Measurements from ENCODE around the gene PPP1R12B.
"Not testable (repeated sequence)": the region's sequence is repeated elsewhere in the genome, so short reads cannot be mapped to it uniquely, and the experiment has no call there.

Gene PPP1R12B

DNA sequence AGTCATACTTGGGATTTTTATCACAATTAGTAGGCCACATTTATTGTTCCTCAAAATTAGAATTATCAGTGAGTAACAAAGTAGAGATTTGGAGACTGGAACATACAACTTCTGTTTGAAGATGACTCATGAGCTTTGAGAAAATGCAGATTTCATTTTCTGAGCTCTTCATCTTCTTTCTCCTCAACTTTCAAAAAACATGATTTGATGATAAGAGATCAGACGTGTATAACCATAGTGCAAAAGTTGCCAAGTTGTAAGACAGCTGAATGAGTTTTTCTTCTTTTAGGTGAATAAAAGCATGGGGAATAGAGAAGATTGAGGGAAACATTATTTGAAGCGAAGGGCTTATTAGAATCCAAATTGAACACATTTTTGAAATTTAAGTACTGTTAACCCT lies 58.4 kb downstream of the PPP1R12B start:
- not testable (repeated sequence) for DNase-seq

DNA sequence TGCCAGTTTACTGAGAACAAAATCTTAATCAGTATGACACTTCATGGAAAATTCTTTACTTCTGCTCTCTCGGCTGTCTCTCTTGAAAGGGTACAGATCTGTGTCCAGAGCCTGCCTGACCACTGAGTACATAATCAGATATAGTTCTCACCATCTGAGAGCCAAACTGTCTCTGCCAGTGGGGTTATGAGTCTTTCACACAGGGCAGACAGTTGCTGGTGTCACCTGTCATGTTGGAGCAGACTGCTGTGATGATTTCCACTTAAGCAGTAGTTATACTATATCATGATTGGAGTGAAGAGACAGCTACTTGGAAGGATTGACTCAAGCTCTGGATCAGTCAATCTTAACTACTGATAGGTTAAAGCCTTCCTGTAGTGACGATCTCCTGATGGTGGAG lies 58.9 kb downstream of the PPP1R12B start:
- DNase-seq = not testable (repeated sequence)

GRCh38 chr1:202410251-202410650 lies 61.8 kb downstream of the PPP1R12B start:
- DNase-seq = not testable (repeated sequence)

DNA sequence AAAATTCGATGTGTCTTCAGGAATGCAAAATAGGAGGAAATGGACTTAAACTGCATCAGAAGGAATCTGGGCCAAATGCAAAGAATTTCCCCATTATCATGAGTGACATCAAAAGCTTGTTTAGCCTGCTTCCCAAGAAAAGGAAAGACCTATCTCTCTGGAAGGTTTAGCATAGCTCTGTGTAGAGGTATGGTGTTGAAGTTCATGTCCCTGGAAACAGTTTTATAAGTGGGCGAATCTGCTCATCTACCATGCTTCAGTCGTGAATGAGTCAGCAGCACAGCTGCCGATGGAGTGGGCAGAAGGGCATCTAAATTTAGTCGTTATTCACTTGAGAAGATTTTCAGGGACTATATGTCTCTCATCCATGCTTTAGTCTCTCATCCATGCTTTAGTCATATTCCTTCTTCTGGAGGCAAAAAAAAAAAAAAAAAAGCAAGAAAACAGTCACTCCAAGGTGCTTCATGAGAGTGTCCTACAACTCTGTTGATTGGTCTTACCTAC lies 62.4 kb downstream of the PPP1R12B start:
- not testable (repeated sequence) for DNase-seq

DNA sequence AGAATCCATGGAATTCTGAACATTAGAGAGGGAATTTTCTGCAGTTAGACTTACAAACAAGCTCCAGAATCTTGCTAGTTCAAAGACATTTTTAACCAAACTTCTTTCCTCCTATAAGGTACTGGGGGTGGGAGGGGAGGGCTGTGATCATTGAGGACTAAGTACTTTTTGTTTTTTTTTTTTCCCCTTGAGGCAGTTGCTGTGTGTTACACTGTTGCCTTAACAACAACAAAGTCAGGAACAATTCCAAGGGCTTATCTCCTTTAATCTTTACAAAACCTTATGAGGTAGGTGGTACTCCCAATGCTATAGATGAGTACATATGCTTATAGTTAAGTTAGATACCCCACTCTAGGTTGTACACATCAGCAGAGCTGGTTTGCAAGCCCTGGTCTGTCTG lies 62.9 kb downstream of the PPP1R12B start:
- no peak for DNase-seq

- not testable (repeated sequence) for DNase-seq
Measured at GRCh38 chr1:202412421-202412820, 63.9 kb downstream of the PPP1R12B start.

DNA sequence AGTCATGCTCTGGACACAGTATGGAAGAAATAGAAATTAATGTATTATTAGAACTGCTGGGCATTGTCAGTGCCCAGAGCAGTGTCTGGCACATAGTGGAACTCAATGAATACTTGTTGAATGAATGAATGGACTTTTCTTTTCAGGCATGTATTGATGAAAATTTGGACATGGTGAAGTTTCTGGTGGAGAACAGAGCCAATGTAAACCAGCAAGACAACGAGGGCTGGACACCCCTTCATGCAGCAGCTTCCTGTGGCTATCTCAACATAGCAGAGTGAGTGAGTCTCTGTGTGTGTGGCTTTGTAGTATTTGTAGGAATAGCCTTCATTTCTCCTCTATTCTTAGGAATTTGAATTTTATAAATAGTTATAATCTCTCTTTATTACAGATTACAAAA lies 68.1 kb downstream of the PPP1R12B start:
- no peak for DNase-seq

DNA sequence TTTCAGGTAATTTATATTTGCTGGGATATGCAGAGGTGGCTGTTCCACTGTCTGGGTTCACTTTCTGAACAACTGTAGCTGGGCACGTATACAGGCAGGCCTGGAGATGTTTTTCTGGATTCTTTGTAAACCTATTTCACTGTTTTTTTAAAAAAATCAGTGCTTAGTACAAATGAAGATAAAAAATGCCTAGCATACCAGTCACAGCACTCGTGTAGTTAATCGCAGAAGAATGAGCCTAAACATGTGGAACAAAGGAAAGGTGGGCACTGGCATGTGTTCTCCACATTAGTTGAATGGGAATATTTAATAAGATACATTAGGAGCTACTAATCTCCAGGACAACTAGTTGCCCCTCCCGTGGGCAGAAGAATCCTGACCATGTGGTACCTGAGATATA lies 68.6 kb downstream of the PPP1R12B start:
- DNase-seq = not testable (repeated sequence)

DNA sequence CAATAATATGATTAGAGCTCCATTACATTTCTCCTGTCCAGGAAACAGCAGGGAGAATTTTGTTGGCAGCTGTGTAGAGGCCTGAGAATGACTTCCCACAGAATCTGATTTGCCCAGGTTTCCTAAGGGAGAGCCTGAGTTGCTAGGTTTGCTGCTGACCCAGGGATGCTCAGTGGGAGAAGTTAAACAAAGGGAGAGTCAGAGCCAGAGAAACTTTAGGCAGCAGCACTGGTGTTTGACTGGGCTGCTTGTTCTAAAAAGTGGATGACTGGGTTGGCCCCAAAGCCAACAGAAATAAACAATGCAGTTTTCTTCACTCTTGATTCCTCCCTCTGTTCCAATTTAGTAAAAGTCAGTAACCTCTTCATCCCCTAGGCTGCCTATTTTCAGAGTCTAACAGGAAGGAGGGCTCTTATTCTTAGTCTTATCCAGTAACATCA lies 69.3 kb downstream of the PPP1R12B start:
- DNase-seq = not testable (repeated sequence)

DNA sequence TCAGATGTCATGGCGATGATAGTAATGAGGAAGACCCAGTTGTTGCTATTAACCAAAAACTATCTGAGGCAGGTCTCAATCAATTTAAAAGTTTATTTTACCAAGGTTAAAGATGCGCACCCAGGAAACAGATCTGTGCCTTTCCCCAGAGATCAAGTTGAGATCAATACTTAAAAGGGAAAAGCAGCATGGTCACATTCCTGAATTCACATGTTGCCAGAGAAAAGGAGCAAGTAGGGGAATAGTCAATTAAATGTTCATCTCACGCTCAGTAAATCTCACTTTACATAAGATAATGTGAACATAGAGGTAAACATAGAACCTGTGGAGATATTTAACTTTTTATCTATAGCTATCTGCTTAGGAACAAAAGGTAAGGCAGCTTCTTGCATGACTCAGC lies 71.2 kb downstream of the PPP1R12B start:
- DNase-seq = not testable (repeated sequence)

- DNase-seq = not testable (repeated sequence)
Measured at GRCh38 chr1:202420422-202421094, 72.1 kb downstream of the PPP1R12B start.

GRCh38 chr1:202422709-202423108 lies 74.2 kb downstream of the PPP1R12B start:
- DNase-seq = not testable (repeated sequence)

GRCh38 chr1:202424260-202424659 lies 75.8 kb downstream of the PPP1R12B start:
- not testable (repeated sequence) for DNase-seq

- not testable (repeated sequence) for DNase-seq
Measured at GRCh38 chr1:202430111-202430510, 81.6 kb downstream of the PPP1R12B start.

DNA sequence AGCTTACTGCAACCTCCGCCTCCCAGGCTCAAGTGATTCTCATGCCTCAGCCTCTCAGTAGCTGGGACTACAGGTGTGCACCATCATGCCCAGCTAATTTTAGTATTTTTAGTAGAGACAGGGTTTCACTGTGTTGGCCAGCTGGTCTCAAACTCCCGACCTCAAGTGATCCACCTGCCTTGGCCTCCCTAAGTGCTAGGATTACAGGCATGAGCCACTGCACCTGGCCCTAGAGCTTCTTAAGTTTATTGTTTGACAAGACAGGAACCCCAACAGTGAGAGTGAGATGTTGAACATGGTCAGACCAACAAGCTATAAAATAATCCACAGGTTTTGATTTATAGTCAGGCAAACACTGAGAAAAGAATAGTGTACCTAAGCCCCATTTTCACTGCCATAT lies 83.8 kb downstream of the PPP1R12B start:
- DNase-seq = not testable (repeated sequence)

GRCh38 chr1:202433155-202434043 lies 84.9 kb downstream of the PPP1R12B start:
- no peak for DNase-seq

DNA sequence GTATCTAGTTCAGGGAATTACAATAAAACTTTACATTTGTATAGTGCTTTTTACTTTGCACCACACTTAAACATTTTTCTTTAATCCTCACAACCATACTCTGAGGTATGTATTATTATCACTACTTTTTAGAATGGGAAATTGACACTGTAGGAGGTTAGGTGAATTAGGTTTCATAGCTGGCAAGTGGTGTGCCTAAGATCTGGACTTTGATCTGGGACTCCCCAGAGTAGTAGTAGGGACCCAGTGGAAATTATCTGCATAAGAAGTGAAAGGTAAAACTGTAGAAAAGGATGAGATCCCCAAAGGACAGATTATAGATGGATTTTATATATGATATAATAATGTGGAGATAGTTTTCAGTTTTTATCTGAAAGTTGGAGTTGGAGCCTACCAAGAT lies 85.6 kb downstream of the PPP1R12B start:
- no peak for DNase-seq

- no peak for DNase-seq
Measured at GRCh38 chr1:202438393-202439174, 90.1 kb downstream of the PPP1R12B start.

- DNase-seq = no peak
Measured at GRCh38 chr1:202439308-202439707, 90.8 kb downstream of the PPP1R12B start.

- not testable (repeated sequence) for DNase-seq
Measured at GRCh38 chr1:202448140-202448539, 99.6 kb downstream of the PPP1R12B start.

DNA sequence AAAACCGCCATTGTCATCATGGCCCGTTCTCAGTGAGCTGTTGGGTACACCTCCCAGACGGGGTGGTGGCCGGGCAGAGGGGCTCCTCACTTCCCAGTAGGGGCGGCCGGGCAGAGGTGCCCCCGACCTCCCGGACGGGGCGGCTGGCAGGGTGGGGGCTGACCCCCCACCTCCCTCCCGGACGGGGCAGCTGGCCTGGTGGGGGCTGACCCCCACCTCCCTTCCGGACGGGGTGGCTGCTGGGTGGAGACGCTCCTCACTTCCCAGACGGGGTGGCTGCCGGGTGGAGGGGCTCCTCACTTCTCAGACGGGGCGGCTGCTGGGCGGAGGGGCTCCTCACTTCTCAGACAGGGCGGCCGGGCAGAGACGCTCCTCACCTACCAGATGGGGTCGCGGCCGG lies 103.1 kb downstream of the PPP1R12B start:
- DNase-seq = not testable (repeated sequence)

- DNase-seq = no peak
Measured at GRCh38 chr1:202452508-202452907, 104.0 kb downstream of the PPP1R12B start.
